EL (cell line): Measurements from ENCODE around the gene ENDOG.
"Not testable (repeated sequence)": the region's sequence is repeated elsewhere in the genome, so short reads cannot be mapped to it uniquely, and the experiment has no call there.

ENCODE experiments used
- DNase-seq: peaks from one replicate; pipeline ENCODE4 v3.0.0-alpha.2; 2016

ENDOG gene

GRCh38 chr9:128818099-128818838 lies at the start of gene ENDOG:
TSS of gene ENDOG (plus strand) at chr9:128818500. CDS start at chr9:128818685, 185 bp downstream.
- peak; percentile 97 for DNase-seq

GRCh38 chr9:128768606-128769005 lies 49.7 kb upstream of the ENDOG start:
- no peak for DNase-seq

GRCh38 chr9:128770286-128771030 lies 47.8 kb upstream of the ENDOG start:
- no peak for DNase-seq

GRCh38 chr9:128771094-128771721 lies 47.1 kb upstream of the ENDOG start:
- DNase-seq, result peak; percentile 36

GRCh38 chr9:128771745-128772519 lies 46.4 kb upstream of the ENDOG start, which contains the start of gene ZER1:
TSS of gene ZER1 (minus strand) at chr9:128771927. CDS start at chr9:128755565, 16,362 bp downstream.
- peak; percentile 88 for DNase-seq

GRCh38 chr9:128773049-128773448 lies 45.3 kb upstream of the ENDOG start:
- DNase-seq, result no peak

GRCh38 chr9:128774804-128775203 lies 43.5 kb upstream of the ENDOG start:
- no peak for DNase-seq

GRCh38 chr9:128780093-128780492 lies 38.2 kb upstream of the ENDOG start:
- not testable (repeated sequence) for DNase-seq

- no peak for DNase-seq
Measured at GRCh38 chr9:128781187-128782070, 36.9 kb upstream of the ENDOG start.

GRCh38 chr9:128782669-128783068 lies 35.6 kb upstream of the ENDOG start:
- DNase-seq, result no peak

GRCh38 chr9:128785427-128785826 lies 32.9 kb upstream of the ENDOG start:
- DNase-seq, result no peak

- peak; percentile 88 for DNase-seq
Measured at GRCh38 chr9:128786681-128787601, 31.4 kb upstream of the ENDOG start, which contains the start of gene TBC1D13. TSS of gene TBC1D13 (plus strand) at chr9:128787253. CDS start at chr9:128787354, 101 bp downstream.

- peak; percentile 12 for DNase-seq
Measured at GRCh38 chr9:128787659-128788058, 30.6 kb upstream of the ENDOG start.

GRCh38 chr9:128788445-128788844 lies 29.9 kb upstream of the ENDOG start:
- DNase-seq, result no peak

- no peak for DNase-seq
Measured at GRCh38 chr9:128790536-128790935, 27.8 kb upstream of the ENDOG start.

GRCh38 chr9:128792134-128792533 lies 26.2 kb upstream of the ENDOG start:
- no peak for DNase-seq

GRCh38 chr9:128792978-128793686 lies 25.2 kb upstream of the ENDOG start:
- no peak for DNase-seq

- DNase-seq, result not testable (repeated sequence)
Measured at GRCh38 chr9:128794961-128795360, 23.3 kb upstream of the ENDOG start.

GRCh38 chr9:128798896-128799295 lies 19.4 kb upstream of the ENDOG start:
- no peak for DNase-seq

GRCh38 chr9:128800061-128800460 lies 18.2 kb upstream of the ENDOG start:
- DNase-seq, result no peak
